GM12878 (cell line): ENCODE measurements around the gene M1AP. TPM values are rescaled to one million over a fixed set of nuclear protein-coding genes. Genes with fewer than 3 reads are reported as not detected.

Experiments
- ATAC-seq: fragments of 200-7000 bp; cut with Tn5 transposase; 3 replicates; pipeline ENCODE4 v1.9.1; 2020; ENCODE audit warnings: mild to moderate bottlenecking, moderate library complexity
- BruUV-seq: library from RNA; stranded (reverse); fragments of 400-500 nt; replicated peaks from 2 replicates; lab custom pipeline; 2021; lab: Mats Ljungman, UMichigan
- CTCF ChIA-PET: fragments of 300-600 bp; sonication (Branson Sonifier 250); formaldehyde crosslinking; extraction: SDS; loops from one replicate; lab custom pipeline; 2021; ENCODE audit warnings: inconsistent platforms; lab: Yijun Ruan, JAX
- POLR2A ChIA-PET: fragments of 350-600 bp; formaldehyde crosslinking; extraction: SDS; loops from one replicate; lab custom pipeline; 2021; ENCODE audit warnings: inconsistent platforms; lab: Charles Lee
- RAD21 ChIA-PET: fragments of 300-600 bp; sonication (Branson Sonifier 250); formaldehyde crosslinking; loops from one replicate; lab custom pipeline; 2023; ENCODE audit warnings: antibody characterized with exemption; ENCODE audit not compliant: unreplicated experiment; lab: Charles Lee
- SMC1A ChIA-PET: fragments of 300-600 bp; sonication (Branson Sonifier 250); formaldehyde crosslinking; loops from one replicate; lab custom pipeline; 2023; ENCODE audit not compliant: unreplicated experiment, uncharacterized antibody; lab: Charles Lee
- DNase-seq: peaks from one replicate; pipeline ENCODE4 v3.0.0-alpha.2; 2011; ENCODE audit warnings: low read depth, low spot score
- FAIRE-seq: peaks from 3 replicates; lab custom pipeline; 2011; peaks lifted over from hg19 to GRCh38; lab: Jason Lieb, UNC
- H2AFZ ChIP-seq: 2 replicates; pipeline ENCODE4 v1.6.0; 2011; ENCODE audit warnings: low read depth, low read length, control low read depth; ENCODE audit not compliant: control insufficient read depth
- H3K27ac ChIP-seq: 2 replicates; pipeline ENCODE4 v1.5.1; 2011; ENCODE audit warnings: control low read depth; ENCODE audit not compliant: control insufficient read depth, insufficient read depth
- H3K27me3 ChIP-seq, 2 experiments: replicated peaks in 1 of 2; 2 replicates each; pipeline versions ENCODE4 v1.6.0 to v1.6.1; 2011; ENCODE audit warnings: low read length in 1 of 2; ENCODE audit not compliant: control insufficient read depth in 2 of 2, insufficient read depth in 2 of 2
- H3K36me3 ChIP-seq, 2 experiments: 2 replicates each; pipeline ENCODE4 v1.5.1; 2011; ENCODE audit warnings: low read length in 1 of 2; ENCODE audit not compliant: control insufficient read depth in 2 of 2, insufficient read depth in 2 of 2
- H3K4me1 ChIP-seq: 2 replicates; pipeline ENCODE4 v1.6.1; 2011; ENCODE audit warnings: mild to moderate bottlenecking, low read length, moderate library complexity, mixed read lengths; ENCODE audit not compliant: control insufficient read depth, insufficient read depth
- H3K4me2 ChIP-seq: 2 replicates; pipeline ENCODE4 v1.6.0; 2011; ENCODE audit warnings: control low read depth; ENCODE audit not compliant: control insufficient read depth, insufficient read depth
- H3K4me3 ChIP-seq: fragments of 200-600 bp; sonication (generic); 2 replicates; pipeline ENCODE4 v1.5.1; 2016
- H3K79me2 ChIP-seq: 2 replicates; pipeline ENCODE4 v1.6.0; 2011; ENCODE audit warnings: low read length; ENCODE audit not compliant: control insufficient read depth, insufficient read depth
- H3K9ac ChIP-seq: 2 replicates; pipeline ENCODE4 v1.8.0; 2011; ENCODE audit warnings: low read length, control low read depth, mixed read lengths; ENCODE audit not compliant: control insufficient read depth, insufficient read depth
- H3K9me3 ChIP-seq: replicated peaks from 3 replicates; pipeline ENCODE4 v1.5.1; 2011; ENCODE audit warnings: mild to moderate bottlenecking, low read length; ENCODE audit not compliant: control insufficient read depth, insufficient read depth
- H4K20me1 ChIP-seq: 2 replicates; pipeline ENCODE4 v1.6.0; 2011; ENCODE audit not compliant: control insufficient read depth, insufficient read depth
- BCL11A ChIP-seq: IDR thresholded peaks from 2 replicates; pipeline ENCODE4 v1.6.1; 2011; ENCODE audit warnings: low read depth, low read length
- FOXM1 ChIP-seq: IDR thresholded peaks from 2 replicates; pipeline ENCODE4 v1.6.1; 2012; ENCODE audit warnings: low read depth, mild to moderate bottlenecking, inconsistent platforms, low read length, moderate library complexity
- MEF2A ChIP-seq: IDR thresholded peaks from 2 replicates; pipeline ENCODE4 v1.6.1; 2011; ENCODE audit warnings: low read depth, mild to moderate bottlenecking, low read length, moderate library complexity; ENCODE audit not compliant: insufficient read depth
- MXI1 ChIP-seq: fragments of 150-350 bp; IDR thresholded peaks from 2 replicates; pipeline ENCODE4 v1.6.1; 2011; ENCODE audit warnings: low read depth, mild to moderate bottlenecking, inconsistent platforms, low read length, improper control_type of control experiment
- NRF1 ChIP-seq: conservative IDR thresholded peaks from 2 replicates; pipeline ENCODE4 v1.6.1; 2011; ENCODE audit warnings: mild to moderate bottlenecking, low read depth, low read length, improper control_type of control experiment
- POU2F2 ChIP-seq: IDR thresholded peaks from 3 replicates; pipeline ENCODE4 v1.6.1; 2011; ENCODE audit warnings: low read depth, mild to moderate bottlenecking, low read length, borderline replicate concordance
- RAD51 ChIP-seq: fragments of 450-650 bp; IDR thresholded peaks from 2 replicates; pipeline ENCODE4 v1.6.1; 2016; ENCODE audit warnings: moderate library complexity, mild to moderate bottlenecking, inconsistent platforms
- STAT1 ChIP-seq: fragments of 450-650 bp; conservative IDR thresholded peaks from 2 replicates; pipeline ENCODE4 v1.6.1; 2014; ENCODE audit warnings: antibody characterized with exemption, mild to moderate bottlenecking
- SUZ12 ChIP-seq: fragments of 200-600 bp; sonication (generic); IDR thresholded peaks from one replicate; pipeline ENCODE4 v1.6.1; 2018; ENCODE audit warnings: antibody characterized with exemption, mild to moderate bottlenecking; ENCODE audit not compliant: unreplicated experiment
- TAF1 ChIP-seq: IDR thresholded peaks from 2 replicates; pipeline ENCODE4 v1.6.1; 2011; ENCODE audit warnings: mild to moderate bottlenecking, low read depth, low read length, borderline replicate concordance
- ZNF207 ChIP-seq: fragments of 450-650 bp; IDR thresholded peaks from 2 replicates; pipeline ENCODE4 v1.6.1; 2014; ENCODE audit warnings: antibody characterized with exemption, mild to moderate bottlenecking, borderline replicate concordance
- ZNF217 ChIP-seq: fragments of 450-650 bp; IDR thresholded peaks from 2 replicates; pipeline ENCODE4 v1.6.1; 2017; ENCODE audit warnings: antibody characterized with exemption, mild to moderate bottlenecking
- ZNF384 ChIP-seq: IDR thresholded peaks from 2 replicates; pipeline ENCODE4 v1.6.1; 2012; ENCODE audit warnings: low read depth, mild to moderate bottlenecking, low read length, improper control_type of control experiment, borderline replicate concordance
- WGBS: methylation state at CpG from one replicate; pipeline ENCODE4 v1.1.6; 2016; ENCODE audit warnings: low lambda C conversion rate; ENCODE audit not compliant: insufficient replicate concordance, insufficient coverage; ENCODE audit errors: missing lambda C conversion rate; 5-methylcytosine and 5-hydroxymethylcytosine counted together
- in situ Hi-C: fragments of 300-500 bp; cut with MboI; formaldehyde crosslinking; loops from 9 replicates; pipeline ENCODE4 v1.14.3; 2018; ENCODE audit warnings: mixed read lengths
- intact Hi-C: fragments of 100-400 bp; cut with micrococcal nuclease; formaldehyde crosslinking; loops from one replicate; pipeline ENCODE4 v1.14.2; 2022; ENCODE audit not compliant: unreplicated experiment
- polyA plus RNA-seq, 11 experiments: library from polyadenylated mRNA; depleted of rRNA in 4 of 11; unstranded in 6 of 11; stranded (reverse) in 5 of 11; fragments of >200 nt; fragmentation: Nextera tagmentation in 4 of 11; fragmentation: Illumina TruSeq in 1 of 11; extraction: Ambion mirVana in 4 of 11; extraction: Trizol in 1 of 11; gene quantifications; 1 replicate in 1 of 11; 2 replicates in 10 of 11; pipeline versions ENCODE4 v1.2.1 to v1.2.3, GENCODE V29; 2011 to 2016; ENCODE audit warnings: inconsistent platforms in 2 of 11, missing spikeins in 2 of 11, low read depth in 1 of 11
- total RNA-seq, 4 experiments: library from RNA; depleted of rRNA in 3 of 4; stranded (reverse); fragments of >200 nt in 3 of 4; fragmentation: Illumina TruSeq in 1 of 4; extraction: Trizol in 1 of 4; gene quantifications; 2 replicates each; pipeline versions ENCODE4 v1.2.1 to v1.2.3, GENCODE V29; 2013 to 2021
- TF ChIP-seq, protein P1 (sequence below): fragments of 450-650 bp; IDR thresholded peaks from 2 replicates; pipeline ENCODE4 v1.6.1; 2017; ENCODE audit warnings: mild to moderate bottlenecking, moderate library complexity
- TF ChIP-seq, protein P2 (sequence below), 3 experiments: IDR thresholded peaks in 2 of 3; conservative IDR thresholded peaks in 1 of 3; 2 replicates each; pipeline ENCODE4 v1.5.1; 2011; ENCODE audit warnings: low read depth in 3 of 3, low read length in 3 of 3, mild to moderate bottlenecking in 3 of 3, control low read depth in 2 of 3, moderate library complexity in 2 of 3, inconsistent platforms in 1 of 3, mixed read lengths in 1 of 3; ENCODE audit not compliant: control insufficient read depth in 2 of 3, insufficient read depth in 1 of 3; ENCODE audit errors: extremely low read depth in 1 of 3

The M1AP gene
- total and polyA plus RNA-seq, 10 of the 15 experiments (the other 5 are each of a cell fraction or from before 2014, with no cell fraction given), result 0.04 to 0.32 (median 0.16) TPM; not detected in 4

DNA sequence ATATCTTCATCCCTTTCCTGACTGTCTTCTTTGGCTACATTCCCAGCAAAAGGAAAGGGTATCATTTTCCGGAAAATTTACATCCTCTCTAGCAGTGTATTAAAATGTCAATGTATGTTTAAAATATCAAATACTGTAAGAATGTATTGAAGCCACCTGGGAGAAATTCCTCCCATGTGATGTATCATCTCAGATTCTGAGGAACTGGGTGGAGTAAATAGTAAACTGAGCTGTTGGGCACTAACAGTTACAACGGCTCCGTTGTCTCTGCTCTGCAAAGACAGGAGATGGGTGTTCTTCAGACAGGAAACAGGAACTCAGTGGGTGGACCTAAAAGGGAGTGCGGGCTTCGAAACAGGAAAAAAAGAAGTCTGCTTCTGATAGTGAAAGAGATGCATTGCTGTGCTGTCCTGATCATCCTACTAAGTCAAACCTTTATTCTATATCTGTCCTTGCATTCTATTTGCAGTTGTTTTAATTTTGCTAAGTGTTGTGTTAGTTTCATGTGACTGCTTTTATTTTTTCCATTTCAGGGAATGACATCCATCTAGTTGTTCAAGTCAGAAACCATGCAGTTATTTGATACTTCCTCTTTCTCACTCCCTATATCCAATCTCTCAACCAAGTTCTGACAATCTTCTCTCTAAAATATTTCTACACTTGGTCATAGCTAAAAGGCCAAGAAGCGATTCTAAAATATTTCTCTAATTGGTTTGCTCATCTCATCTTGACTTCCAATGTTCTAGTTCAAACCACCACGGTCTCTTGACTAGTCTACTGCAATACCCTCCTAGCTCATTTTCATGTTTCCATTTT, 74.2 kb downstream of the M1AP start:
- Histone ChIP-seq H2AFZ (peak overlapping the region; percentile 69), H3K9me3 (no peaks in the 10 kb centered on the region), H3K4me3 (peak overlapping the region; percentile 13; the same call in 1 of the 2 replicates), H3K27me3 (no peaks in the 10 kb centered on the region), H3K27ac (peak overlapping the region; percentile 43), H3K4me2 (peak overlapping the region; percentile 78), H4K20me1 (no peaks in the 10 kb centered on the region), H3K36me3 (no peaks in the 10 kb centered on the region), H3K9ac (no peak overlapping the region; the same call in 1 of the 2 replicates), H3K79me2 (no peaks in the 10 kb centered on the region), H3K4me1 (peaks cover 77% of the 10 kb centered on the region)
- in situ Hi-C loops, result no loop called here
- CTCF ChIA-PET, result interaction anchor here (0.9 to 17.4 kb wide), 11 partner anchors 13 to 239 kb away, joined by 3 to 281 read pairs (median 4); no protein-coding TSS in a partner anchor
- RAD21 ChIA-PET, result interaction anchor here (1.0 to 10.3 kb wide), 7 partner anchors 13 to 92 kb away, joined by 3 to 152 read pairs (median 5); partner anchors contain the start of genes CCDC142 and TTC31
- 12% methylated on average over 7 of the region's 7 CpGs for WGBS
- FAIRE-seq, result peak; percentile 47
- SMC1A ChIA-PET, result interaction anchor here (0.6 to 16.6 kb wide), 10 partner anchors 8 to 909 kb away, joined by 3 to 371 read pairs (median 6); partner anchors contain the start of genes AUP1 and HTRA2
- POLR2A ChIA-PET, result interaction anchor here (0.6 to 25.0 kb wide), 8 partner anchors 11 to 542 kb away, joined by 3 to 441 read pairs (median 4); partner anchors contain the start of genes DOK1, HTRA2, LOXL3 and MRPL53
- peak; percentile 59 for DNase-seq
- no TSS peak for BruUV-seq
- intact Hi-C loops, result no loop called here
- ATAC-seq, result peak; percentile 54
- TF ChIP-seq SUZ12, result no peak
- TF ChIP-seq POU2F2, result no peak
- TF ChIP-seq NRF1, result no peak
- TF ChIP-seq RAD51, result no peak
- no peak for TF ChIP-seq STAT1
- TF ChIP-seq, protein P1, sequence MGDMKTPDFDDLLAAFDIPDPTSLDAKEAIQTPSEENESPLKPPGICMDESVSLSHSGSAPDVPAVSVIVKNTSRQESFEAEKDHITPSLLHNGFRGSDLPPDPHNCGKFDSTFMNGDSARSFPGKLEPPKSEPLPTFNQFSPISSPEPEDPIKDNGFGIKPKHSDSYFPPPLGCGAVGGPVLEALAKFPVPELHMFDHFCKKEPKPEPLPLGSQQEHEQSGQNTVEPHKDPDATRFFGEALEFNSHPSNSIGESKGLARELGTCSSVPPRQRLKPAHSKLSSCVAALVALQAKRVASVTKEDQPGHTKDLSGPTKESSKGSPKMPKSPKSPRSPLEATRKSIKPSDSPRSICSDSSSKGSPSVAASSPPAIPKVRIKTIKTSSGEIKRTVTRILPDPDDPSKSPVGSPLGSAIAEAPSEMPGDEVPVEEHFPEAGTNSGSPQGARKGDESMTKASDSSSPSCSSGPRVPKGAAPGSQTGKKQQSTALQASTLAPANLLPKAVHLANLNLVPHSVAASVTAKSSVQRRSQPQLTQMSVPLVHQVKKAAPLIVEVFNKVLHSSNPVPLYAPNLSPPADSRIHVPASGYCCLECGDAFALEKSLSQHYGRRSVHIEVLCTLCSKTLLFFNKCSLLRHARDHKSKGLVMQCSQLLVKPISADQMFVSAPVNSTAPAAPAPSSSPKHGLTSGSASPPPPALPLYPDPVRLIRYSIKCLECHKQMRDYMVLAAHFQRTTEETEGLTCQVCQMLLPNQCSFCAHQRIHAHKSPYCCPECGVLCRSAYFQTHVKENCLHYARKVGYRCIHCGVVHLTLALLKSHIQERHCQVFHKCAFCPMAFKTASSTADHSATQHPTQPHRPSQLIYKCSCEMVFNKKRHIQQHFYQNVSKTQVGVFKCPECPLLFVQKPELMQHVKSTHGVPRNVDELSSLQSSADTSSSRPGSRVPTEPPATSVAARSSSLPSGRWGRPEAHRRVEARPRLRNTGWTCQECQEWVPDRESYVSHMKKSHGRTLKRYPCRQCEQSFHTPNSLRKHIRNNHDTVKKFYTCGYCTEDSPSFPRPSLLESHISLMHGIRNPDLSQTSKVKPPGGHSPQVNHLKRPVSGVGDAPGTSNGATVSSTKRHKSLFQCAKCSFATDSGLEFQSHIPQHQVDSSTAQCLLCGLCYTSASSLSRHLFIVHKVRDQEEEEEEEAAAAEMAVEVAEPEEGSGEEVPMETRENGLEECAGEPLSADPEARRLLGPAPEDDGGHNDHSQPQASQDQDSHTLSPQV, result peak; percentile 27; the same call in 1 of the 2 replicates
- TF ChIP-seq FOXM1, result no peak
- TF ChIP-seq ZNF217, result no peak
- TF ChIP-seq TAF1, result peak; percentile 46; the same call in 1 of the 2 replicates
- no peak for TF ChIP-seq BCL11A
- 0 out of 2 replicates have a peak, but pooled peaks have one; percentile 21 for TF ChIP-seq MEF2A
- no peak for TF ChIP-seq ZNF207
- TF ChIP-seq, protein P2, sequence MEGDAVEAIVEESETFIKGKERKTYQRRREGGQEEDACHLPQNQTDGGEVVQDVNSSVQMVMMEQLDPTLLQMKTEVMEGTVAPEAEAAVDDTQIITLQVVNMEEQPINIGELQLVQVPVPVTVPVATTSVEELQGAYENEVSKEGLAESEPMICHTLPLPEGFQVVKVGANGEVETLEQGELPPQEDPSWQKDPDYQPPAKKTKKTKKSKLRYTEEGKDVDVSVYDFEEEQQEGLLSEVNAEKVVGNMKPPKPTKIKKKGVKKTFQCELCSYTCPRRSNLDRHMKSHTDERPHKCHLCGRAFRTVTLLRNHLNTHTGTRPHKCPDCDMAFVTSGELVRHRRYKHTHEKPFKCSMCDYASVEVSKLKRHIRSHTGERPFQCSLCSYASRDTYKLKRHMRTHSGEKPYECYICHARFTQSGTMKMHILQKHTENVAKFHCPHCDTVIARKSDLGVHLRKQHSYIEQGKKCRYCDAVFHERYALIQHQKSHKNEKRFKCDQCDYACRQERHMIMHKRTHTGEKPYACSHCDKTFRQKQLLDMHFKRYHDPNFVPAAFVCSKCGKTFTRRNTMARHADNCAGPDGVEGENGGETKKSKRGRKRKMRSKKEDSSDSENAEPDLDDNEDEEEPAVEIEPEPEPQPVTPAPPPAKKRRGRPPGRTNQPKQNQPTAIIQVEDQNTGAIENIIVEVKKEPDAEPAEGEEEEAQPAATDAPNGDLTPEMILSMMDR (IDR thresholded peaks at IDR 0.05 in 2 of 3, conservative IDR thresholded peaks at IDR 0.05 in 1 of 3; ENCODE audit: control insufficient read depth in 2 of 3, extremely low read depth in 1 of 3, insufficient read depth in 1 of 3, low read depth in 3 of 3, low read length in 3 of 3), result no peak
- TF ChIP-seq MXI1, result no peak
- no peak for TF ChIP-seq ZNF384
